K562 (cell line): ENCODE data around the gene GRIA2. TPM values are rescaled to one million over a fixed set of nuclear protein-coding genes. Genes with fewer than 3 reads are reported as not detected.

Experiments used
- CREBBP ChIP-seq: IDR thresholded peaks from one replicate; pipeline ENCODE4 v1.6.1; 2012; ENCODE audit warnings: low read depth, mild to moderate bottlenecking, control low read depth, inconsistent platforms, low read length
- POLR2AphosphoS5 ChIP-seq: IDR thresholded peaks from 2 replicates; pipeline ENCODE4 v1.6.1; 2011; ENCODE audit warnings: mild to moderate bottlenecking, low read depth, low read length, moderate library complexity; ENCODE audit not compliant: control insufficient read depth, insufficient read depth
- POLR2B ChIP-seq: fragments of 450-650 bp; IDR thresholded peaks from 2 replicates; pipeline ENCODE4 v1.6.1; 2018; ENCODE audit warnings: low read depth; ENCODE audit not compliant: partially characterized antibody
- RERE ChIP-seq: sonication (generic); formaldehyde crosslinking; IDR thresholded peaks from 2 replicates; pipeline ENCODE4 v1.8.0; 2023; ENCODE audit warnings: missing genetic modification reagents, mild to moderate bottlenecking, borderline replicate concordance
- RFX1 ChIP-seq: fragments of 450-650 bp; IDR thresholded peaks from 2 replicates; pipeline ENCODE4 v1.6.1; 2016; ENCODE audit warnings: mild to moderate bottlenecking, moderate library complexity
- SMAD1 ChIP-seq: fragments of 150-350 bp; IDR thresholded peaks from 2 replicates; pipeline ENCODE4 v1.6.1; 2014; ENCODE audit warnings: low read length, low read depth; ENCODE audit not compliant: partially characterized antibody
- SMAD3 ChIP-seq: fragments of 450-650 bp; formaldehyde crosslinking; conservative IDR thresholded peaks from 2 replicates; pipeline ENCODE4 v1.4.0; 2020; ENCODE audit warnings: mild to moderate bottlenecking
- THRB ChIP-seq: fragments of 450-650 bp; formaldehyde crosslinking; conservative IDR thresholded peaks from 2 replicates; pipeline ENCODE4 v1.4.0; 2022; ENCODE audit warnings: mild to moderate bottlenecking, missing genetic modification characterization
- USF1 ChIP-seq: sonication (generic); formaldehyde crosslinking; IDR thresholded peaks from 2 replicates; pipeline ENCODE4 v1.9.0; 2022; ENCODE audit warnings: mild to moderate bottlenecking, missing genetic modification reagents
- ZBTB1 ChIP-seq: sonication (generic); formaldehyde crosslinking; IDR thresholded peaks from 2 replicates; pipeline ENCODE4 v1.8.1; 2023; ENCODE audit warnings: missing genetic modification reagents, low read depth, mild to moderate bottlenecking, borderline replicate concordance
- ZNF764 ChIP-seq: fragments of 250-450 bp; sonication (Bioruptor Pico); IDR thresholded peaks from 2 replicates; pipeline ENCODE4 v1.4.0; 2020; ENCODE audit warnings: low read depth, mild to moderate bottlenecking, moderate library complexity
- polyA plus RNA-seq, 8 experiments: library from polyadenylated mRNA; depleted of rRNA in 4 of 8; stranded (reverse) in 5 of 8; unstranded in 3 of 8; fragments of >200 nt; fragmentation: Nextera tagmentation in 2 of 8; fragmentation: Illumina TruSeq in 1 of 8; extraction: Ambion mirVana in 2 of 8; extraction: Trizol in 1 of 8; gene quantifications; 2 replicates each; pipeline versions ENCODE4 v1.2.1 to v1.2.3, GENCODE V29; 2011 to 2014; ENCODE audit warnings: inconsistent platforms in 1 of 8, missing spikeins in 1 of 8
- total RNA-seq, 7 experiments: library from RNA; depleted of rRNA in 6 of 7; stranded (reverse); fragments of >200 nt in 6 of 7; fragmentation: Illumina TruSeq in 2 of 7; extraction: Trizol in 2 of 7; gene quantifications; 2 replicates each; pipeline versions ENCODE4 v1.2.1 to v1.2.3, GENCODE V29; 2011 to 2021; ENCODE audit warnings: low replicate concordance in 1 of 7
- TF ChIP-seq, protein P1 (sequence below): IDR thresholded peaks from 3 replicates; pipeline ENCODE4 v1.6.1; 2011; ENCODE audit warnings: borderline replicate concordance, mild to moderate bottlenecking, moderate library complexity; ENCODE audit not compliant: insufficient read length; ENCODE audit errors: extremely low read depth
- TF ChIP-seq, protein P2 (sequence below): sonication (generic); formaldehyde crosslinking; IDR thresholded peaks from 2 replicates; pipeline ENCODE4 v1.8.0; 2023; ENCODE audit warnings: mild to moderate bottlenecking, missing genetic modification reagents

GRIA2 gene
- total and polyA plus RNA-seq, 9 of the 15 experiments (the other 6 are each of a cell fraction or from before 2014, with no cell fraction given) = 0.07 TPM; not detected in 8

- TF ChIP-seq, protein P1, sequence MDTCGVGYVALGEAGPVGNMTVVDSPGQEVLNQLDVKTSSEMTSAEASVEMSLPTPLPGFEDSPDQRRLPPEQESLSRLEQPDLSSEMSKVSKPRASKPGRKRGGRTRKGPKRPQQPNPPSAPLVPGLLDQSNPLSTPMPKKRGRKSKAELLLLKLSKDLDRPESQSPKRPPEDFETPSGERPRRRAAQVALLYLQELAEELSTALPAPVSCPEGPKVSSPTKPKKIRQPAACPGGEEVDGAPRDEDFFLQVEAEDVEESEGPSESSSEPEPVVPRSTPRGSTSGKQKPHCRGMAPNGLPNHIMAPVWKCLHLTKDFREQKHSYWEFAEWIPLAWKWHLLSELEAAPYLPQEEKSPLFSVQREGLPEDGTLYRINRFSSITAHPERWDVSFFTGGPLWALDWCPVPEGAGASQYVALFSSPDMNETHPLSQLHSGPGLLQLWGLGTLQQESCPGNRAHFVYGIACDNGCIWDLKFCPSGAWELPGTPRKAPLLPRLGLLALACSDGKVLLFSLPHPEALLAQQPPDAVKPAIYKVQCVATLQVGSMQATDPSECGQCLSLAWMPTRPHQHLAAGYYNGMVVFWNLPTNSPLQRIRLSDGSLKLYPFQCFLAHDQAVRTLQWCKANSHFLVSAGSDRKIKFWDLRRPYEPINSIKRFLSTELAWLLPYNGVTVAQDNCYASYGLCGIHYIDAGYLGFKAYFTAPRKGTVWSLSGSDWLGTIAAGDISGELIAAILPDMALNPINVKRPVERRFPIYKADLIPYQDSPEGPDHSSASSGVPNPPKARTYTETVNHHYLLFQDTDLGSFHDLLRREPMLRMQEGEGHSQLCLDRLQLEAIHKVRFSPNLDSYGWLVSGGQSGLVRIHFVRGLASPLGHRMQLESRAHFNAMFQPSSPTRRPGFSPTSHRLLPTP = no peak
- no peak for TF ChIP-seq ZNF764 (CRISPR knock-in tag)
- no peak for TF ChIP-seq ZBTB1 (CRISPR knock-in tag)
- no peak for TF ChIP-seq CREBBP
- TF ChIP-seq SMAD1 = no peak
- no peak for TF ChIP-seq RERE (CRISPR knock-in tag)
- TF ChIP-seq, protein P2, sequence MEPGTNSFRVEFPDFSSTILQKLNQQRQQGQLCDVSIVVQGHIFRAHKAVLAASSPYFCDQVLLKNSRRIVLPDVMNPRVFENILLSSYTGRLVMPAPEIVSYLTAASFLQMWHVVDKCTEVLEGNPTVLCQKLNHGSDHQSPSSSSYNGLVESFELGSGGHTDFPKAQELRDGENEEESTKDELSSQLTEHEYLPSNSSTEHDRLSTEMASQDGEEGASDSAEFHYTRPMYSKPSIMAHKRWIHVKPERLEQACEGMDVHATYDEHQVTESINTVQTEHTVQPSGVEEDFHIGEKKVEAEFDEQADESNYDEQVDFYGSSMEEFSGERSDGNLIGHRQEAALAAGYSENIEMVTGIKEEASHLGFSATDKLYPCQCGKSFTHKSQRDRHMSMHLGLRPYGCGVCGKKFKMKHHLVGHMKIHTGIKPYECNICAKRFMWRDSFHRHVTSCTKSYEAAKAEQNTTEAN (CRISPR knock-in tag) = no peak
- no peak for TF ChIP-seq USF1 (CRISPR knock-in tag)
- TF ChIP-seq SMAD3 (CRISPR knock-in tag) = no peak
- no peak for TF ChIP-seq THRB (CRISPR knock-in tag)
- no peak for TF ChIP-seq POLR2AphosphoS5
- TF ChIP-seq POLR2B = no peak
- no peak for TF ChIP-seq RFX1
Measured at GRCh38 chr4:157290622-157291021, 70.1 kb downstream of the GRIA2 start (continued).
